Thyroid gland (tissue), 4 donors: ENCODE data around the gene PSRC1. TPM values are rescaled to one million over a fixed set of nuclear protein-coding genes. Genes with fewer than 3 reads are reported as not detected.
A peak's percentile ranks its signal among the peaks of the same experiment; 100 is the strongest.

Experiments
- DNase-seq, 2 donors: peaks; one replicate each; pipeline ENCODE4 v3.0.0-alpha.2; 2019
- H3K27ac ChIP-seq, 3 donors: fragments of 200-600 bp; sonication (generic); 1 replicate in 2 of 3; 2 replicates in 1 of 3; pipeline ENCODE4 v1.5.1; 2016 to 2019; ENCODE audit warnings: mild to moderate bottlenecking in 1 of 3, moderate library complexity in 1 of 3
- H3K27me3 ChIP-seq: fragments of 200-600 bp; sonication (generic); one replicate; pipeline ENCODE4 v1.5.1; 2019
- H3K36me3 ChIP-seq, 2 donors: fragments of 200-600 bp; sonication (generic); one replicate each; pipeline ENCODE4 v1.5.1; 2016 to 2019
- H3K4me1 ChIP-seq, 2 donors: fragments of 200-600 bp; sonication (generic); one replicate each; pipeline ENCODE4 v1.5.1; 2017 to 2019
- H3K4me3 ChIP-seq, 3 donors: fragments of 200-600 bp; sonication (generic); replicated peaks in 1 of 3; 1 replicate in 2 of 3; 2 replicates in 1 of 3; pipeline ENCODE4 v1.5.1; 2016; ENCODE audit warnings: mild to moderate bottlenecking in 1 of 3
- H3K9me3 ChIP-seq: fragments of 200-600 bp; sonication (generic); one replicate; pipeline ENCODE4 v1.5.1; 2017
- POLR2A ChIP-seq, 2 donors: fragments of 450-650 bp; IDR thresholded peaks; one replicate each; pipeline ENCODE4 v1.6.1; 2017; ENCODE audit warnings: antibody characterized with exemption in 2 of 2, mild to moderate bottlenecking in 2 of 2, moderate library complexity in 1 of 2
- WGBS, 2 donors: methylation state at CpG; one replicate each; pipeline ENCODE4 v1.1.5; 2017; 5-methylcytosine and 5-hydroxymethylcytosine counted together
- intact Hi-C: fragments of 100-400 bp; cut with DNase I; formaldehyde crosslinking; loops from one replicate; pipeline ENCODE4 v1.15.1; 2023
- total RNA-seq, 4 donors: library from RNA; depleted of rRNA; stranded (reverse); fragments of >200 nt; gene quantifications; one replicate each; pipeline ENCODE4 v1.2.3, GENCODE V29; 2016
- TF ChIP-seq, protein P1 (sequence below), 6 experiments: fragments of 200-600 bp in 3 of 6; fragments of 450-650 bp in 3 of 6; sonication (generic) in 3 of 6; IDR thresholded peaks; one replicate each; pipeline ENCODE4 v1.5.1; 2016 to 2019; ENCODE audit warnings: antibody characterized with exemption in 6 of 6, mild to moderate bottlenecking in 2 of 6, inconsistent platforms in 1 of 6, moderate library complexity in 1 of 6

The PSRC1 gene
- total RNA-seq, 4 donors from 2014 or later = 1.0 to 4.0 (median 2.2) TPM

DNA sequence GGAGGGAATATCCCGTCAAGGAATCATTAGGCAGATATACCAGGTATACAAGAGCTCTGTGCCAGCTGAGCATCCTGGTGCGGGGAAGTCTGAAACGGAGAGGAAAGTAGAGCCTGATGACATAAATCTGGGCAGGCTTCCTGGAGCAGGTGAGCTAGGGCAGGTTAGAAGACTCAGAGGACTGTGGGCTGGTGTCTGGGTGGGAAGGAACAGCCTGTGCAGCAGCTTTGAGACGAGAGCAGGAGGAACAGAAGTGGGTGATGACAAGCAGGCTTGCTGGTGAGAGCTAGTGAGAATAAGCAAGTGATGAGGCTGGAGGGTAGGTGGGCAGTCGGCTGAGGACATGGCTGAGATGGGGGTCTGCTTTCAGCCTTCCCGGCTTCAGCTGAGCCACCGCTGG, 26.9 kb downstream of the PSRC1 start:
- peak overlapping the region in 2 of 3 donors; percentile 92 to 99 for H3K27ac ChIP-seq
- 82 to 91% methylated on average over 7 of the region's 7 CpGs for WGBS, 2 donors

DNA sequence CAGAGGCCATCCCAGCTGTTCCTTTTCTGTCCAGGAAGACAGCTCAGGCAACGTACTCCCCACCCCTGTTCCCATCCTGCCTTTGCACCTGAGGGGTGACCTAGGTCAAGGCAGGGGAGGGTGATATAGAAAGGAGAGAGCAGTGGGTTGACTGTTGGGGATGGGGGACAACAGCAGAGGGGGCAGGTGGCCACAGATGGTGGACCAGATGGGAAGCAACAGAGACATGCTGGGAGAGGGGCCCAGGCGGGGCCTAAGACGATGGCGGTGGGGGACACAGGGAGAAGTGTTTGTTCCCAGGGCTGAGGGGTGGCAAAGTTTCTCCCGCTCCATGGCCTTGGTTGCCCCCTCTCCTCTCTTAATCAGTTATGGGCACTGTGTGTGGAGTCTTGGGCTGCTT, 27.3 kb downstream of the PSRC1 start:
- peaks cover 4 to 7% of the 10 kb centered on the region in 2 donors for H3K36me3 ChIP-seq
- H3K27ac ChIP-seq = peak overlapping the region; percentile 92 to 99 (median 99)
- no peak for DNase-seq
- 91 to 92% methylated on average over 5 of the region's 5 CpGs for WGBS, 2 donors
- H3K27me3 ChIP-seq = no peaks in the 10 kb centered on the region
- peaks cover 37 to 50% of the 10 kb centered on the region in 2 donors for H3K4me1 ChIP-seq
- no peaks in the 10 kb centered on the region for H3K9me3 ChIP-seq
- peak overlapping the region in 1 of 3 donors; percentile 21 for H3K4me3 ChIP-seq
- TF ChIP-seq POLR2A (IDR thresholded peaks at IDR 0.05) = no peak
- TF ChIP-seq, protein P1, sequence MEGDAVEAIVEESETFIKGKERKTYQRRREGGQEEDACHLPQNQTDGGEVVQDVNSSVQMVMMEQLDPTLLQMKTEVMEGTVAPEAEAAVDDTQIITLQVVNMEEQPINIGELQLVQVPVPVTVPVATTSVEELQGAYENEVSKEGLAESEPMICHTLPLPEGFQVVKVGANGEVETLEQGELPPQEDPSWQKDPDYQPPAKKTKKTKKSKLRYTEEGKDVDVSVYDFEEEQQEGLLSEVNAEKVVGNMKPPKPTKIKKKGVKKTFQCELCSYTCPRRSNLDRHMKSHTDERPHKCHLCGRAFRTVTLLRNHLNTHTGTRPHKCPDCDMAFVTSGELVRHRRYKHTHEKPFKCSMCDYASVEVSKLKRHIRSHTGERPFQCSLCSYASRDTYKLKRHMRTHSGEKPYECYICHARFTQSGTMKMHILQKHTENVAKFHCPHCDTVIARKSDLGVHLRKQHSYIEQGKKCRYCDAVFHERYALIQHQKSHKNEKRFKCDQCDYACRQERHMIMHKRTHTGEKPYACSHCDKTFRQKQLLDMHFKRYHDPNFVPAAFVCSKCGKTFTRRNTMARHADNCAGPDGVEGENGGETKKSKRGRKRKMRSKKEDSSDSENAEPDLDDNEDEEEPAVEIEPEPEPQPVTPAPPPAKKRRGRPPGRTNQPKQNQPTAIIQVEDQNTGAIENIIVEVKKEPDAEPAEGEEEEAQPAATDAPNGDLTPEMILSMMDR (IDR thresholded peaks at IDR 0.05) = no peak
- intact Hi-C loops = loop anchor here (10.0 kb wide), 1 partner anchor 229 kb away; the partner anchor contains the start of gene ATXN7L2

More for the DNA sequence above, 26.9 kb downstream of the PSRC1 start:
- Histone ChIP-seq H3K4me3 (no peak overlapping the region), H3K27me3 (no peaks in the 10 kb centered on the region), H3K9me3 (no peaks in the 10 kb centered on the region), H3K4me1 (peaks cover 35 to 49% of the 10 kb centered on the region in 2 donors), H3K36me3 (peaks cover 4 to 7% of the 10 kb centered on the region in 2 donors)
- TF ChIP-seq, protein P1 (IDR thresholded peaks at IDR 0.05) = no peak
- TF ChIP-seq POLR2A (IDR thresholded peaks at IDR 0.05) = no peak
- no peak for DNase-seq
- intact Hi-C loops = loop anchor here (10.0 kb wide), 1 partner anchor 229 kb away; the partner anchor contains the start of gene ATXN7L2

DNA sequence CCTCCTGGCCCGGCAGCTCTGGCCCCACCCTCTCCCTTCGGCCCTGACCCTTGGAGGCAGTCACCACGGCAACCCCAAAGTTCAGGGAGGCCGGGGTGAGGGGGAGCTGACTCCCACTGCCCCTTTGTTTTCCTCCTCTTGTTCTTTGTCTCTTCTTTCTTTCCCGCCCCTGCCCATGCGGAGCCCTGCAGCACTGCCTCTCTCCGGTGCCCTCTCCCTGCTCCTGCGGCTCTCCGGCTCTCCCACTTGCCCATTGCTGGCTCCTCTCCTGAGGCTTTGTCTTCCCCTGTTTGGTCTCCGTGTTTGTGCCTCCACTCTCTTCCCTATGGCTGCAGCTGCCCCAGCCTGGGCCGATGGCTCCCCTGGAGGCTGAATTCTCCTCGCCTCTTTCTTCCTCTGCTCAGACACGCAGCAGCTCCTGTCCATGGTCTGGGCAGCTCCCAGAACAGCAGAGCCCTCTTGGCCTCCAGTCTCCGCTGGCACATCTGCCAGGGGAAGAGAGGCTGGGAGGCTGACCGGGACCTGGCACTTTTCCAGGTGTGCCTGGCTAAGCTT, 27.8 kb downstream of the PSRC1 start:
- Histone ChIP-seq H3K9me3 (no peaks in the 10 kb centered on the region), H3K27me3 (no peaks in the 10 kb centered on the region), H3K36me3 (peaks cover 4 to 7% of the 10 kb centered on the region in 2 donors), H3K27ac (peak overlapping the region; percentile 92 to 99 (median 99)), H3K4me1 (peaks cover 42 to 55% of the 10 kb centered on the region in 2 donors), H3K4me3 (peak overlapping the region in 1 of 3 donors; percentile 21)
- WGBS, 2 donors = 44 to 46% methylated on average over 15 of the region's 15 CpGs
- no peak for DNase-seq
- intact Hi-C loops = loop anchor here (10.0 kb wide), 1 partner anchor 230 kb away; the partner anchor contains the start of gene ATXN7L2
- no peak for TF ChIP-seq POLR2A (IDR thresholded peaks at IDR 0.05)
- TF ChIP-seq, protein P1 (IDR thresholded peaks at IDR 0.05) = no peak

DNA sequence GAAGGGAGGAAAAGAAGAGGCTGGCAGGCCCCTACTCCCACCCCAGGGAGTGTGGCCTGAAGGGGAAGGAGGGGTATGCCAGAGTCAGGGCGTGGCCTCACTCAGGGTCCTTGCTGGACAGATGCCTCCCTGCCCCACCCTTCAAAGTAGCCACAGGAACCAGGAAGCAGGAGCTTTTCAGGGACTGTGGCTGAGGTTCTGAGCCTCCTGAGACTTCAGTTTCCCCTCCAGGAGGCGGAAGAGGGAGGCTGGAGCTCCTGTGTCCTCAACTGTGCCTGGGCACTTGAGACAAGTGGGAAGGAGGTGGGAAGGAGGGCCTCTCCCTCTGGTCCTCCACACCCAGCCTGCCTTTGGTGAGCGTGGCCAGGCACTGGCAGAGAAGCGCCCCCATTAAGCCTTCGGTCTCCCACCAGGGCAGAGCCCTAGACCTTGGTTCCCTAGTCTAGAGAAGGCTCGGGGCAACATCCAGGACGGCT, 28.3 kb downstream of the PSRC1 start:
- Histone ChIP-seq H3K27ac (peak overlapping the region; percentile 92 to 99 (median 99)), H3K4me1 (peaks cover 43 to 57% of the 10 kb centered on the region in 2 donors), H3K4me3 (peak overlapping the region in 1 of 3 donors; percentile 21), H3K36me3 (peaks cover 4 to 7% of the 10 kb centered on the region in 2 donors), H3K9me3 (no peaks in the 10 kb centered on the region), H3K27me3 (no peaks in the 10 kb centered on the region)
- TF ChIP-seq, protein P1 (IDR thresholded peaks at IDR 0.05) = peak in 1 of 6 experiments; percentile 12
- TF ChIP-seq POLR2A (IDR thresholded peaks at IDR 0.05) = peak in 1 of 2 donors; percentile 36
- DNase-seq = peak; percentile 66 to 69
- intact Hi-C loops = loop anchor here (10.0 kb wide), 1 partner anchor 230 kb away; the partner anchor contains the start of gene ATXN7L2
- 26 to 31% methylated on average over 3 to 6 of the region's 7 CpGs for WGBS, 2 donors
